A549 treated with CpdA at 1 μM for 4 hours (cell line): ENCODE measurements around the gene GSTA2. TPM values are rescaled to one million over a fixed set of nuclear protein-coding genes. Genes with fewer than 3 reads are reported as not detected.

ENCODE experiments used
- total RNA-seq: library from RNA; stranded (reverse); fragments of 200-300 nt; extraction: Qiagen RNA extraction; gene quantifications from 5 replicates; pipeline ENCODE4 v1.2.3, GENCODE V29; 2022; ENCODE audit warnings: low read depth

Gene GSTA2
- total RNA-seq, result not detected in 5 replicates

DNA sequence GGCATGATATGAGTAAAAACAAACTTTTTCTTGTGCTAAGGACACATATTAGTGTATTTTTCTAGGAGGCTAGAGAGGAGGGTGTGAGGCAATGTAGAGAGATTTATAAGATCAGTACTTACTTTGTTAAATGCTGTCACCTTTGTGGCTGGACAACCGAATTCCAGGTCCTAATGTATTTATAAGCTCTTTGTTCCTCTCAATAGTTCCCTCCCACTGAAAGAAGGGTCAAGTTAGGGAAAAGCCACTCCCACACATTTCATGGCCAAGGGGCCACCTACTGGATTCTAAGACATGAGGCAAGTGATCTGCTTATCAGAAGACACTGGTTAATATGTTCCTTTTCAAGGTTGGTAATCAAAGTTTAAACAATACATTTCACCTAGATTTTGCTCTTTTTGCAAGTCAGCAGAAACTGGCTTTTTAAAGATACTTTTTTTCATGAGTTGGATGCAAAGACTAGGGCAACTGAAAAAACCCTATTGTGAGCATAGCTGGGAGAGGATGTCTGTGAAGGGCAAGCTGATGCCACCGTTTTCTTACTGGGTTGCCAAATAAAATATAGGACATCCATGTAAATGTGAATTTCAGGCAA lies at the start of gene GSTA2:
Gene GSTA2 (minus strand): TSS at position 154 of the 595 bp plus-strand sequence. CDS start 5,528 bp downstream, outside the sequence.

DNA sequence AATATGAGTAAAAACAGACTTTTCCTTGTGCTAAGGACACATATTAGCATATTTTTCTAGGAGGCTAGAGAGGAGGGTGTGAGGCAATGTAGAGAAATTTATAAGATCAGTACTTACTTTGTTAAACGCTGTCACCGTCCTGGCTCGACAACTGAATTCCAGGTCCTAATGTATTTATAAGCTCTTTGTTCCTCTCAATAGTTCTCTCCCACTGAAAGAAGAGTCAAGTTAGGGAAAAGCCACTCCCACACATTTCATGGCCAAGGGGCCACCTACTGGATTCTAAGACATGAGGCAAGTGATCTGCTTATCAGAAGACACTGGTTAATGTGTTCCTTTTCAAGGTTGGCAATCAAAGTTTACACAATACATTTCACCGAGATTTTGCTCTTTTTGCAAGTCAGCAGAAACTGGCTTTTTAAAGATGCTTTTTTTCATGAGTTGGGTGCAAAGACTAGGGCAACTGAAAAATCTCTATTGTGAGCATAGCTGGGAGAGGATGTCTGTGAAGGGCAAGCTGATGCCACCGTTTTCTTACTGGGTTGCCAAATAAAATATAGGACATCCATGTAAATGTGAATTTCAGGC lies 40.5 kb upstream of the GSTA2 start, which contains the start of gene GSTA1:
Gene GSTA1 (minus strand): TSS at position 149 of the 588 bp plus-strand sequence. CDS start 4,549 bp downstream, outside the sequence.

Other genes with a start within 250 kb of the GSTA2 start
- 19.6 to 24.9 TPM (median 22.2 TPM) in 5 replicates for gene TRAM2, start 186.4 kb downstream of the GSTA2 start, total RNA-seq
- 36.4 to 47.7 TPM (median 37.7 TPM) in 5 replicates for gene TMEM14A, start 92.4 kb downstream of the GSTA2 start, total RNA-seq
- gene GSTA1, start 40.3 kb upstream of the GSTA2 start, total RNA-seq, result not detected in 5 replicates
- gene GSTA5, start 77.3 kb upstream of the GSTA2 start, total RNA-seq, result not detected in 5 replicates
- gene GSTA3, start 146.2 kb upstream of the GSTA2 start, total RNA-seq, result not detected in 5 replicates
- 7.3 to 8.9 TPM (median 7.4 TPM) in 5 replicates for gene GSTA4, start 231.8 kb upstream of the GSTA2 start, total RNA-seq